CD4-positive, alpha-beta T cell (primary cell): Measurements from ENCODE around the gene VIL1. TPM values are rescaled to one million over a fixed set of nuclear protein-coding genes. Genes with fewer than 3 reads are reported as not detected.

Experiments
- ATAC-seq: fragments of 200-7000 bp; cut with Tn5 transposase; one replicate; pipeline ENCODE4 v1.10.0; 2022; ENCODE audit warnings: mild to moderate bottlenecking; ENCODE audit not compliant: poor library complexity
- CTCF ChIA-PET: fragments of 350-600 bp; sonication (Branson Sonifier 250); formaldehyde crosslinking; loops from one replicate; lab custom pipeline; 2021; ENCODE audit warnings: antibody characterized with exemption, inconsistent platforms; lab: Charles Lee
- POLR2A ChIA-PET: fragments of 350-600 bp; sonication (Branson Sonifier 250); formaldehyde crosslinking; loops from one replicate; lab custom pipeline; 2021; ENCODE audit warnings: antibody characterized with exemption, inconsistent platforms; lab: Charles Lee
- DNase-seq, 14 experiments: peaks; one replicate each; pipeline ENCODE4 v3.0.0-alpha.2; 2013 to 2020; ENCODE audit warnings: mixed read lengths in 2 of 14
- H3K27ac ChIP-seq, 2 donors: one replicate each; pipeline versions ENCODE4 v1.5.1 to v1.7.0; 2013; ENCODE audit warnings: low read length in 2 of 2, low read depth in 1 of 2, mild to moderate bottlenecking in 1 of 2
- H3K27me3 ChIP-seq, 2 experiments: 1 replicate in 1 of 2; 2 replicates in 1 of 2; pipeline versions ENCODE4 v1.6.1 to v1.7.0; 2013; ENCODE audit warnings: low read length in 2 of 2, control low read depth in 1 of 2, mild to moderate bottlenecking in 1 of 2, moderate library complexity in 1 of 2; ENCODE audit not compliant: insufficient read depth in 2 of 2, control insufficient read depth in 1 of 2
- H3K36me3 ChIP-seq: one replicate; pipeline ENCODE4 v1.6.1; 2013; ENCODE audit warnings: low read length, control low read depth; ENCODE audit not compliant: insufficient read depth
- H3K4me1 ChIP-seq: one replicate; pipeline ENCODE4 v1.6.1; 2013; ENCODE audit warnings: low read length, control low read depth; ENCODE audit not compliant: insufficient read depth
- H3K4me3 ChIP-seq: one replicate; pipeline ENCODE4 v1.5.1; 2013; ENCODE audit warnings: mild to moderate bottlenecking, low read length, moderate library complexity
- H3K9me3 ChIP-seq, 2 experiments: 1 replicate in 1 of 2; 2 replicates in 1 of 2; pipeline versions ENCODE4 v1.6.1 to v1.7.0; 2013; ENCODE audit warnings: low read length in 2 of 2, mild to moderate bottlenecking in 2 of 2, control low read depth in 1 of 2, moderate library complexity in 1 of 2; ENCODE audit not compliant: control insufficient read depth in 1 of 2, insufficient read depth in 1 of 2
- H3K27ac Mint-ChIP-seq: one replicate; pipeline ENCODE4 v1.8.0; 2020; ENCODE audit warnings: mixed read lengths
- H3K27me3 Mint-ChIP-seq: one replicate; pipeline ENCODE4 v1.8.0; 2021; ENCODE audit warnings: mixed read lengths
- H3K36me3 Mint-ChIP-seq: one replicate; pipeline ENCODE4 v1.8.0; 2021; ENCODE audit warnings: low read depth, mixed read lengths
- H3K4me1 Mint-ChIP-seq: one replicate; pipeline ENCODE4 v1.8.0; 2021; ENCODE audit warnings: low read depth, mixed read lengths
- H3K4me3 Mint-ChIP-seq: one replicate; pipeline ENCODE4 v1.8.0; 2020; ENCODE audit warnings: mild to moderate bottlenecking, mixed read lengths
- H3K9me3 Mint-ChIP-seq: one replicate; pipeline ENCODE4 v1.8.0; 2020; ENCODE audit warnings: mixed read lengths
- intact Hi-C, 2 experiments: fragments of 100-400 bp; cut with DNase I in 1 of 2; cut with micrococcal nuclease in 1 of 2; formaldehyde crosslinking; loops; one replicate each; pipeline versions ENCODE4 v1.15.1 to v1.9.0; 2023 to 2025; cut with DNase I, micrococcal nuclease
- total RNA-seq, 174 experiments: library from RNA in 2 of 174; stranded (reverse) in 2 of 174; gene quantifications; one replicate each; pipeline ENCODE4 v1.2.3 and lab custom pipeline; 2021 to 2026
- TF ChIP-seq, protein P1 (sequence below): fragments of 200-600 bp; IDR thresholded peaks from one replicate; pipeline ENCODE4 v1.8.0; 2022; ENCODE audit warnings: antibody characterized with exemption, mild to moderate bottlenecking

The VIL1 gene
- total RNA-seq, 2 experiments from 2014 or later = 0.20 to 0.33 TPM

DNA sequence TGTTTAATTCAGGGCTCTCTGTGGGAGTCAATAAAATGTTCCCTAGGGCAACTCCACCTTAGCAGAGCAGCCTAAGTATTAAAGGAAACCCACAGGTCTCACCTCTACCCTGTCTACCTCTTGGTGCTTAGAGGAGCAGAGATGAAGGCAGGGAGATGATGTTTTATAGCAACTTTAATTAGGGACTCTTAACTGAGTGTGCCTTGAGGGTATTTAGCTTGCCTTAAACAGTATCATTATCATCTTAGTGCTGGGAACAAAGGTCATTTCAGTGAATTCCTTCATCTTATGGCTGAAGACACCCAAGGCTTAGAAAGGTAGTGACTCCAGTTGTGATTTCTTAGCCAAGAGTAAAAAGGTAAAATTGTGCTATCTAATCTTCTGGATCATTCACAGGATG lies 26.7 kb downstream of the VIL1 start:
- ChIA-PET CTCF (no interaction called here), POLR2A (no interaction called here)
- no peak overlapping the region for H3K27ac ChIP-seq
- H3K9me3 Mint-ChIP-seq = no peaks in the 10 kb centered on the region
- no peaks in the 10 kb centered on the region for H3K4me1 Mint-ChIP-seq
- peaks cover 12% of the 10 kb centered on the region for H3K36me3 ChIP-seq
- intact Hi-C loops = no loop called here
- no peaks in the 10 kb centered on the region for H3K27me3 ChIP-seq
- no peaks in the 10 kb centered on the region for H3K27me3 Mint-ChIP-seq
- H3K9me3 ChIP-seq = no peaks in the 10 kb centered on the region
- no peak overlapping the region for H3K27ac Mint-ChIP-seq
- H3K36me3 Mint-ChIP-seq = peaks cover 24% of the 10 kb centered on the region
- H3K4me3 ChIP-seq = no peak overlapping the region
- H3K4me3 Mint-ChIP-seq = no peak overlapping the region
- no peaks in the 10 kb centered on the region for H3K4me1 ChIP-seq
- no peak for DNase-seq
- TF ChIP-seq, protein P1, sequence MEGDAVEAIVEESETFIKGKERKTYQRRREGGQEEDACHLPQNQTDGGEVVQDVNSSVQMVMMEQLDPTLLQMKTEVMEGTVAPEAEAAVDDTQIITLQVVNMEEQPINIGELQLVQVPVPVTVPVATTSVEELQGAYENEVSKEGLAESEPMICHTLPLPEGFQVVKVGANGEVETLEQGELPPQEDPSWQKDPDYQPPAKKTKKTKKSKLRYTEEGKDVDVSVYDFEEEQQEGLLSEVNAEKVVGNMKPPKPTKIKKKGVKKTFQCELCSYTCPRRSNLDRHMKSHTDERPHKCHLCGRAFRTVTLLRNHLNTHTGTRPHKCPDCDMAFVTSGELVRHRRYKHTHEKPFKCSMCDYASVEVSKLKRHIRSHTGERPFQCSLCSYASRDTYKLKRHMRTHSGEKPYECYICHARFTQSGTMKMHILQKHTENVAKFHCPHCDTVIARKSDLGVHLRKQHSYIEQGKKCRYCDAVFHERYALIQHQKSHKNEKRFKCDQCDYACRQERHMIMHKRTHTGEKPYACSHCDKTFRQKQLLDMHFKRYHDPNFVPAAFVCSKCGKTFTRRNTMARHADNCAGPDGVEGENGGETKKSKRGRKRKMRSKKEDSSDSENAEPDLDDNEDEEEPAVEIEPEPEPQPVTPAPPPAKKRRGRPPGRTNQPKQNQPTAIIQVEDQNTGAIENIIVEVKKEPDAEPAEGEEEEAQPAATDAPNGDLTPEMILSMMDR = no peak
- no peak for ATAC-seq

DNA sequence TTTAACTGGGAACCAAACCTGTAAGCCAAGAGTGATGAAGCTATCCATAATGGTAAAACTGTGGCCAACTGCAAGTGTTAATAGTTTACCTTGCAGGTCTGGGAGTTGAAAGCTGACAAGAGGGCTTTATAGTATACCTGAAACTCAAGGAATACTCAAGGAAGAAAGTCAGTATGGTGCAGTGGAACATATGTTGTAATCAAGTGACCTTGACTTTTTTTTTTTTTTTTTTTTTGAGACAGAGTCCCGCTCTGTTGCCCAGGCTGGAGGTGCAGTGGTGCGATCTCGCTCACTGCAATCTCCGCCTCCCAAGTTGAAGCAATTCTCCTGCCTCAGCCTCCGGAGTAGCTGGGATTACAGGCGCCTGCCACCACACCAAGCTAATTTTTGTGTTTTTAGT lies 27.6 kb downstream of the VIL1 start:
- Histone ChIP-seq H3K27me3 (no peaks in the 10 kb centered on the region), H3K9me3 (no peaks in the 10 kb centered on the region), H3K4me3 (no peak overlapping the region), H3K36me3 (peaks cover 12% of the 10 kb centered on the region), H3K4me1 (no peaks in the 10 kb centered on the region), H3K27ac (no peak overlapping the region)
- no peak overlapping the region for H3K27ac Mint-ChIP-seq
- intact Hi-C loops = no loop called here
- no peaks in the 10 kb centered on the region for H3K4me1 Mint-ChIP-seq
- ATAC-seq = no peak
- TF ChIP-seq, protein P1 = no peak
- H3K27me3 Mint-ChIP-seq = no peaks in the 10 kb centered on the region
- POLR2A ChIA-PET = no interaction called here
- peaks cover 27% of the 10 kb centered on the region for H3K36me3 Mint-ChIP-seq
- DNase-seq = no peak
- CTCF ChIA-PET = no interaction called here
- H3K4me3 Mint-ChIP-seq = no peak overlapping the region
- no peaks in the 10 kb centered on the region for H3K9me3 Mint-ChIP-seq

GRCh38 chr2:218447072-218447471 lies 28.1 kb downstream of the VIL1 start:
- ChIA-PET CTCF (no interaction called here), POLR2A (no interaction called here)

More at GRCh38 chr2:218447072-218447471, 28.1 kb downstream of the VIL1 start:
- Mint-ChIP-seq H3K4me1 (no peaks in the 10 kb centered on the region), H3K27ac (no peak overlapping the region), H3K27me3 (no peaks in the 10 kb centered on the region), H3K4me3 (no peak overlapping the region), H3K9me3 (no peaks in the 10 kb centered on the region), H3K36me3 (peaks cover 33% of the 10 kb centered on the region)
- intact Hi-C loops = no loop called here
- TF ChIP-seq, protein P1 = no peak
- Histone ChIP-seq H3K27me3 (no peaks in the 10 kb centered on the region), H3K9me3 (no peaks in the 10 kb centered on the region), H3K4me3 (no peak overlapping the region), H3K27ac (no peak overlapping the region), H3K4me1 (no peaks in the 10 kb centered on the region), H3K36me3 (peaks cover 12% of the 10 kb centered on the region)
- DNase-seq = no peak
- ATAC-seq = no peak
